K562 (cell line): ENCODE measurements around the gene PHPT1. TPM values are rescaled to one million over a fixed set of nuclear protein-coding genes. Genes with fewer than 3 reads are reported as not detected.
A peak's percentile ranks its signal among the peaks of the same experiment; 100 is the strongest.

Experiments used
- BCOR ChIP-seq: fragments of 450-650 bp; IDR thresholded peaks from 2 replicates; pipeline ENCODE4 v1.6.1; 2016
- CEBPZ ChIP-seq: fragments of 150-350 bp; IDR thresholded peaks from 2 replicates; pipeline ENCODE4 v1.6.1; 2014; ENCODE audit warnings: low read depth, mild to moderate bottlenecking, low read length, borderline replicate concordance
- CXXC5 ChIP-seq: fragments of 250-450 bp; sonication (Bioruptor Pico); IDR thresholded peaks from 2 replicates; pipeline ENCODE4 v1.8.0; 2022; ENCODE audit warnings: inconsistent platforms, mild to moderate bottlenecking, moderate library complexity
- HINFP ChIP-seq: fragments of 450-650 bp; conservative IDR thresholded peaks from 2 replicates; pipeline ENCODE4 v1.6.1; 2016; ENCODE audit warnings: missing genetic modification characterization, low read depth, mild to moderate bottlenecking, control low read depth, missing compliant biosample characterization
- HNRNPLL ChIP-seq: fragments of 200-400 bp; formaldehyde crosslinking; IDR thresholded peaks from 2 replicates; pipeline ENCODE4 v1.6.1; 2017; ENCODE audit warnings: low read length, low read depth, mild to moderate bottlenecking; ENCODE audit not compliant: poor library complexity, severe bottlenecking
- MAZ ChIP-seq, 2 experiments: fragments of 450-650 bp in 1 of 2; sonication (generic) in 1 of 2; formaldehyde crosslinking; IDR thresholded peaks in 1 of 2; conservative IDR thresholded peaks in 1 of 2; 2 replicates each; pipeline versions ENCODE4 v1.4.0 to v1.5.0; 2020; ENCODE audit warnings: mild to moderate bottlenecking in 1 of 2, missing genetic modification reagents in 1 of 2
- MYC ChIP-seq, 2 experiments: fragments of 250-450 bp in 1 of 2; sonication (Bioruptor Pico) in 1 of 2; IDR thresholded peaks; 2 replicates each; pipeline versions ENCODE4 v1.5.1 to v1.6.1; 2012 to 2021; ENCODE audit warnings: low read depth in 2 of 2, borderline replicate concordance in 1 of 2, improper control_type of control experiment in 1 of 2, low read length in 1 of 2, mild to moderate bottlenecking in 1 of 2, moderate library complexity in 1 of 2
- NR4A1 ChIP-seq, 2 experiments: fragments of 250-450 bp in 1 of 2; fragments of 450-650 bp in 1 of 2; sonication (Bioruptor Pico) in 1 of 2; IDR thresholded peaks; 2 replicates each; pipeline versions ENCODE4 v1.4.0 to v1.6.1; 2016 to 2020; ENCODE audit warnings: mild to moderate bottlenecking in 2 of 2, missing compliant biosample characterization in 1 of 2, missing genetic modification characterization in 1 of 2, moderate library complexity in 1 of 2
- NRF1 ChIP-seq, 2 experiments: fragments of 450-650 bp; IDR thresholded peaks in 1 of 2; conservative IDR thresholded peaks in 1 of 2; 2 replicates each; pipeline ENCODE4 v1.6.1; 2014; ENCODE audit warnings: mild to moderate bottlenecking in 2 of 2
- PCBP1 ChIP-seq: fragments of 200-400 bp; formaldehyde crosslinking; IDR thresholded peaks from 2 replicates; pipeline ENCODE4 v1.6.1; 2018; ENCODE audit warnings: mild to moderate bottlenecking, low read depth, low read length; ENCODE audit not compliant: poor library complexity, severe bottlenecking
- RB1 ChIP-seq: fragments of 450-650 bp; IDR thresholded peaks from 2 replicates; pipeline ENCODE4 v1.6.1; 2017; ENCODE audit warnings: low read depth, mild to moderate bottlenecking
- RBM25 ChIP-seq: fragments of 200-400 bp; formaldehyde crosslinking; IDR thresholded peaks from 2 replicates; pipeline ENCODE4 v1.6.1; 2018; ENCODE audit warnings: low read length, low read depth, moderate library complexity; ENCODE audit not compliant: severe bottlenecking
- SIN3A ChIP-seq, 2 experiments: fragments of 150-350 bp in 1 of 2; IDR thresholded peaks; 2 replicates each; pipeline ENCODE4 v1.6.1; 2011 to 2016; ENCODE audit warnings: borderline replicate concordance in 2 of 2, low read depth in 2 of 2, low read length in 2 of 2, mild to moderate bottlenecking in 2 of 2, moderate library complexity in 2 of 2; ENCODE audit not compliant: control insufficient read depth in 1 of 2
- TOE1 ChIP-seq, 2 experiments: fragments of 450-650 bp in 1 of 2; sonication (generic) in 1 of 2; formaldehyde crosslinking in 1 of 2; IDR thresholded peaks; 2 replicates each; pipeline versions ENCODE4 v1.7.1 to v1.8.0; 2016 to 2022; ENCODE audit warnings: borderline replicate concordance in 2 of 2, mild to moderate bottlenecking in 2 of 2, antibody characterized with exemption in 1 of 2, inconsistent platforms in 1 of 2, low read depth in 1 of 2, missing genetic modification reagents in 1 of 2, moderate library complexity in 1 of 2
- ZFX ChIP-seq: sonication (generic); formaldehyde crosslinking; IDR thresholded peaks from 2 replicates; pipeline ENCODE4 v1.8.0; 2022; ENCODE audit warnings: mild to moderate bottlenecking, missing genetic modification reagents, moderate library complexity
- polyA plus RNA-seq, 8 experiments: library from polyadenylated mRNA; depleted of rRNA in 4 of 8; stranded (reverse) in 5 of 8; unstranded in 3 of 8; fragments of >200 nt; fragmentation: Nextera tagmentation in 2 of 8; fragmentation: Illumina TruSeq in 1 of 8; extraction: Ambion mirVana in 2 of 8; extraction: Trizol in 1 of 8; gene quantifications; 2 replicates each; pipeline versions ENCODE4 v1.2.1 to v1.2.3, GENCODE V29; 2011 to 2014; ENCODE audit warnings: inconsistent platforms in 1 of 8, missing spikeins in 1 of 8
- total RNA-seq, 7 experiments: library from RNA; depleted of rRNA in 6 of 7; stranded (reverse); fragments of >200 nt in 6 of 7; fragmentation: Illumina TruSeq in 2 of 7; extraction: Trizol in 2 of 7; gene quantifications; 2 replicates each; pipeline versions ENCODE4 v1.2.1 to v1.2.3, GENCODE V29; 2011 to 2021; ENCODE audit warnings: low replicate concordance in 1 of 7
- TF ChIP-seq, protein P1 (sequence below): sonication (generic); formaldehyde crosslinking; IDR thresholded peaks from 2 replicates; pipeline ENCODE4 v1.8.0; 2022; ENCODE audit warnings: missing genetic modification reagents, mild to moderate bottlenecking, moderate library complexity, borderline replicate concordance
- TF ChIP-seq, protein P2 (sequence below): sonication (generic); formaldehyde crosslinking; IDR thresholded peaks from 2 replicates; pipeline ENCODE4 v1.8.1; 2023; ENCODE audit warnings: mild to moderate bottlenecking, missing genetic modification reagents, moderate library complexity

PHPT1 gene
- total and polyA plus RNA-seq, 9 of the 15 experiments (the other 6 are each of a cell fraction or from before 2014, with no cell fraction given): 20.9 to 166 (median 129) TPM

DNA sequence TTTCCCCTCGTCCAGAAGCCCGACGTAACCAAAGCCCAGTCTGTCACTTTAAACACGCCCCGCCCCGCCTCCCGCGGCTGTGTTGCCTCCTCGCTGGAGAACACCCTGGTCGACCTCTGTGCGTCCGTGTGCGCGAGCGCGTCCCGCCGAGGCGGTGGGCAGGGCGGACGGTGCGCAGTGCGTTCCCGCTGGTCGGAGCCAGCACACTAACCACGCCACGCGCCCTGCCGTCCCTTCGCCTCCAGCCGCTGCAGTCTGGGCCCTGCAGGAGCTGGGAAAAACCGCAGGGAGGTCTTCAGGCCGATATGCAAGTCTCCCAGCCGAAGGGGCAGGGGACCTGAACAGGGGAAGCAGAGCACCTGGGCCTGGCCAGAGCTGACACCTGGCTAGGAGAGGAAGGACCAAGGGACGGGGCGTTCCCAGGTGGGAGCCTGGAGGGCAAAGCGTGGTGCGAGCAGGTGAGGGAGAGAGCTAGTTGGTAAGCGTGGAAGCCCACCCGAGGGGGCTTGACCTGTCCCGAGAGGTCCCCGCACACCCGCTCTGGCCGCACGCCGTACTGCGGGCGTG, 1.3 kb upstream of the PHPT1 start (continued):
- TF ChIP-seq TOE1 (IDR thresholded peaks at IDR 0.05; ENCODE audit: borderline replicate concordance) (no peak), TOE1 (CRISPR knock-in tag; IDR thresholded peaks at IDR 0.05; ENCODE audit: borderline replicate concordance, low read depth) (peak; percentile 87; the same call in 1 of the 2 replicates), SIN3A (IDR thresholded peaks at IDR 0.05; ENCODE audit: borderline replicate concordance in 2 of 2, control insufficient read depth in 1 of 2, low read depth in 2 of 2, low read length in 2 of 2) (peak; percentile 13 to 15; a peak in 2 of 4 replicates), MAZ (CRISPR knock-in tag; conservative IDR thresholded peaks at IDR 0.05 in 1 of 2, IDR thresholded peaks at IDR 0.05 in 1 of 2) (peak in 1 of 2 experiments; percentile 56; a peak in 1 of 4 replicates), RBM25 (no peak), CXXC5 (CRISPR knock-in tag) (peak; percentile 90), BCOR (peak; percentile 48), ZFX (CRISPR knock-in tag) (peak; percentile 61), PCBP1 (peak; percentile 83), MYC (IDR thresholded peaks at IDR 0.05; ENCODE audit: low read depth, low read length) (peak; percentile 46), MYC (CRISPR knock-in tag; IDR thresholded peaks at IDR 0.05; ENCODE audit: borderline replicate concordance, low read depth) (peak; percentile 87; the same call in 1 of the 2 replicates), HNRNPLL (peak; percentile 55), RB1 (peak; percentile 67; the same call in 1 of the 2 replicates), CEBPZ (no peak), NR4A1 (CRISPR knock-in tag; IDR thresholded peaks at IDR 0.05) (0 out of 2 replicates have a peak, but pooled peaks have one; percentile 32), NR4A1 (tag; IDR thresholded peaks at IDR 0.05) (0 out of 2 replicates have a peak, but pooled peaks have one; percentile 18), NRF1 (conservative IDR thresholded peaks at IDR 0.05 in 1 of 2, IDR thresholded peaks at IDR 0.05 in 1 of 2) (peak; percentile 87 to 90), HINFP (tag) (peak; percentile 60)
- TF ChIP-seq, protein P1, sequence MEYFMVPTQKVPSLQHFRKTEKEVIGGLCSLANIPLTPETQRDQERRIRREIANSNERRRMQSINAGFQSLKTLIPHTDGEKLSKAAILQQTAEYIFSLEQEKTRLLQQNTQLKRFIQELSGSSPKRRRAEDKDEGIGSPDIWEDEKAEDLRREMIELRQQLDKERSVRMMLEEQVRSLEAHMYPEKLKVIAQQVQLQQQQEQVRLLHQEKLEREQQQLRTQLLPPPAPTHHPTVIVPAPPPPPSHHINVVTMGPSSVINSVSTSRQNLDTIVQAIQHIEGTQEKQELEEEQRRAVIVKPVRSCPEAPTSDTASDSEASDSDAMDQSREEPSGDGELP (CRISPR knock-in tag): peak; percentile 76
- TF ChIP-seq, protein P2, sequence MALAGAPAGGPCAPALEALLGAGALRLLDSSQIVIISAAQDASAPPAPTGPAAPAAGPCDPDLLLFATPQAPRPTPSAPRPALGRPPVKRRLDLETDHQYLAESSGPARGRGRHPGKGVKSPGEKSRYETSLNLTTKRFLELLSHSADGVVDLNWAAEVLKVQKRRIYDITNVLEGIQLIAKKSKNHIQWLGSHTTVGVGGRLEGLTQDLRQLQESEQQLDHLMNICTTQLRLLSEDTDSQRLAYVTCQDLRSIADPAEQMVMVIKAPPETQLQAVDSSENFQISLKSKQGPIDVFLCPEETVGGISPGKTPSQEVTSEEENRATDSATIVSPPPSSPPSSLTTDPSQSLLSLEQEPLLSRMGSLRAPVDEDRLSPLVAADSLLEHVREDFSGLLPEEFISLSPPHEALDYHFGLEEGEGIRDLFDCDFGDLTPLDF (CRISPR knock-in tag): 0 out of 2 replicates have a peak, but pooled peaks have one; percentile 43
